GM19372 (cell line): Measurements from ENCODE around the gene PLEKHA8.
"Not testable (repeated sequence)": the region's sequence is repeated elsewhere in the genome, so short reads cannot be mapped to it uniquely, and the experiment has no call there.

Experiments used
- ATAC-seq: cut with Tn5 transposase; IDR thresholded peaks from one replicate; pipeline ENCODE4 v1.9.1; 2021; ENCODE audit warnings: mild to moderate bottlenecking, low read depth, moderate library complexity; ENCODE audit not compliant: unreplicated experiment

The PLEKHA8 gene

GRCh38 chr7:30093420-30093952 lies 65.3 kb downstream of the PLEKHA8 start:
- ATAC-seq: no peak

- ATAC-seq: not testable (repeated sequence)
Observed at GRCh38 chr7:30098599-30098998, 70.4 kb downstream of the PLEKHA8 start.

- no peak for ATAC-seq
Observed at GRCh38 chr7:30102281-30102680, 74.1 kb downstream of the PLEKHA8 start.

- no peak for ATAC-seq
Observed at GRCh38 chr7:30104157-30104556, 75.9 kb downstream of the PLEKHA8 start.

- no peak for ATAC-seq
Observed at GRCh38 chr7:30112103-30112713, 84.0 kb downstream of the PLEKHA8 start.

GRCh38 chr7:30113144-30113543 lies 84.9 kb downstream of the PLEKHA8 start:
- no peak for ATAC-seq

GRCh38 chr7:30114536-30115238 lies 86.5 kb downstream of the PLEKHA8 start:
- no peak for ATAC-seq

- ATAC-seq: no peak
Observed at GRCh38 chr7:30115709-30116297, 87.6 kb downstream of the PLEKHA8 start.

- ATAC-seq: no peak
Observed at GRCh38 chr7:30116771-30117170, 88.6 kb downstream of the PLEKHA8 start.

- no peak for ATAC-seq
Observed at GRCh38 chr7:30117896-30118295, 89.7 kb downstream of the PLEKHA8 start.

- ATAC-seq: no peak
Observed at GRCh38 chr7:30119890-30120577, 91.8 kb downstream of the PLEKHA8 start.

GRCh38 chr7:30133736-30134610 lies 105.8 kb downstream of the PLEKHA8 start:
- ATAC-seq: no peak

- peak; percentile 82 for ATAC-seq
Observed at GRCh38 chr7:30134611-30135300, 106.5 kb downstream of the PLEKHA8 start, which contains the start of gene MTURN. Gene MTURN, plus strand, starts transcription at chr7:30134986. Its CDS starts 151 bp downstream, at chr7:30135137.

GRCh38 chr7:30135301-30136116 lies 107.3 kb downstream of the PLEKHA8 start:
- peak; percentile 30 for ATAC-seq

GRCh38 chr7:30136117-30136731 lies 108.0 kb downstream of the PLEKHA8 start:
- no peak for ATAC-seq

GRCh38 chr7:30136743-30137485 lies 108.7 kb downstream of the PLEKHA8 start:
- no peak for ATAC-seq

GRCh38 chr7:30139836-30140384 lies 111.7 kb downstream of the PLEKHA8 start:
- ATAC-seq: no peak
